Measurements from ENCODE around the gene SHROOM3. TPM values are rescaled to one million over a fixed set of nuclear protein-coding genes. Genes with fewer than 3 reads are reported as not detected.
"Not testable (repeated sequence)": the region's sequence is repeated elsewhere in the genome, so short reads cannot be mapped to it uniquely, and the experiment has no call there.

The SHROOM3 gene
- total RNA-seq, 4 donors from 2014 or later: 52.0 to 444 (median 364) TPM

GRCh38 chr4:76607266-76607799 lies 172.3 kb downstream of the SHROOM3 start:
- Histone ChIP-seq H3K36me3 (no peaks in the 10 kb centered on the region), H3K27me3 (no peaks in the 10 kb centered on the region), H3K9me3 (no peaks in the 10 kb centered on the region), H3K27ac (peak overlapping the region in 1 of 4 donors; percentile 17), H3K4me1 (peaks cover 0 to 21% (median 0%) of the 10 kb centered on the region in 4 donors), H3K4me3 (no peak overlapping the region)
- TF ChIP-seq CTCF (IDR thresholded peaks at IDR 0.05): no peak
- TF ChIP-seq POLR2A (IDR thresholded peaks at IDR 0.05): no peak
- DNase-seq: no peak

- TF ChIP-seq CTCF (IDR thresholded peaks at IDR 0.05) (no peak), POLR2A (IDR thresholded peaks at IDR 0.05) (no peak)
- Histone ChIP-seq H3K4me1 (peaks cover 0 to 21% (median 0%) of the 10 kb centered on the region in 4 donors), H3K27me3 (no peaks in the 10 kb centered on the region), H3K36me3 (no peaks in the 10 kb centered on the region), H3K9me3 (no peaks in the 10 kb centered on the region), H3K4me3 (no peak overlapping the region), H3K27ac (peak overlapping the region in 1 of 4 donors; percentile 17)
- no peak for DNase-seq
Observed at GRCh38 chr4:76607846-76608245, 172.8 kb downstream of the SHROOM3 start.

GRCh38 chr4:76608549-76608948 lies 173.5 kb downstream of the SHROOM3 start:
- H3K4me1 ChIP-seq: peaks cover 0 to 21% (median 0%) of the 10 kb centered on the region in 4 donors
- not testable (repeated sequence) for H3K27ac ChIP-seq, H3K9me3 ChIP-seq, H3K36me3 ChIP-seq, H3K27me3 ChIP-seq, H3K4me3 ChIP-seq, DNase-seq

- Histone ChIP-seq H3K27ac (peak overlapping the region in 3 of 4 donors; percentile 56 to 63 (median 57)), H3K4me1 (peaks cover 0 to 21% (median 0%) of the 10 kb centered on the region in 4 donors), H3K9me3 (no peaks in the 10 kb centered on the region), H3K36me3 (no peaks in the 10 kb centered on the region), H3K27me3 (no peaks in the 10 kb centered on the region), H3K4me3 (no peak overlapping the region)
- no peak for TF ChIP-seq CTCF (IDR thresholded peaks at IDR 0.05)
- TF ChIP-seq POLR2A (IDR thresholded peaks at IDR 0.05): no peak
- no peak for DNase-seq
Observed at GRCh38 chr4:76610751-76611547, 175.9 kb downstream of the SHROOM3 start.

GRCh38 chr4:76611616-76612207 lies 176.7 kb downstream of the SHROOM3 start:
- no peak overlapping the region for H3K4me3 ChIP-seq
- no peaks in the 10 kb centered on the region for H3K36me3 ChIP-seq
- no peaks in the 10 kb centered on the region for H3K9me3 ChIP-seq
- H3K4me1 ChIP-seq: peaks cover 0 to 20% (median 0%) of the 10 kb centered on the region in 4 donors
- DNase-seq: peak in 2 of 3 donors; percentile 74
- H3K27me3 ChIP-seq: no peaks in the 10 kb centered on the region
- peak overlapping the region in 3 of 4 donors; percentile 56 to 63 (median 57) for H3K27ac ChIP-seq
- TF ChIP-seq POLR2A (IDR thresholded peaks at IDR 0.05) (peak in 1 of 2 donors; percentile 44), CTCF (IDR thresholded peaks at IDR 0.05) (no peak)

GRCh38 chr4:76614589-76614988 lies 179.6 kb downstream of the SHROOM3 start:
- TF ChIP-seq POLR2A (IDR thresholded peaks at IDR 0.05): no peak
- TF ChIP-seq CTCF (IDR thresholded peaks at IDR 0.05): no peak
- peaks cover 0 to 6% (median 0%) of the 10 kb centered on the region in 4 donors for H3K4me1 ChIP-seq
- no peak overlapping the region for H3K27ac ChIP-seq
- no peak for DNase-seq
- H3K36me3 ChIP-seq: no peaks in the 10 kb centered on the region
- H3K4me3 ChIP-seq: no peak overlapping the region
- no peaks in the 10 kb centered on the region for H3K27me3 ChIP-seq
- no peaks in the 10 kb centered on the region for H3K9me3 ChIP-seq

Data from Peyer's patch (tissue), 4 donors.